SJSA1 (cell line): ENCODE results near the gene RELN. TPM values are rescaled to one million over a fixed set of nuclear protein-coding genes. Genes with fewer than 3 reads are reported as not detected.

Source experiments
- DNase-seq, 2 experiments: peaks; one replicate each; pipeline ENCODE4 v3.0.0-alpha.2; 2015 to 2020; ENCODE audit warnings: low spot score in 2 of 2, low read depth in 1 of 2
- H3K27ac ChIP-seq: fragments of 250-450 bp; sonication (Bioruptor Pico); 2 replicates; pipeline ENCODE4 v1.5.1; 2020; ENCODE audit warnings: mild to moderate bottlenecking, moderate library complexity
- H3K27me3 ChIP-seq: fragments of 250-450 bp; sonication (Bioruptor Pico); replicated peaks from 2 replicates; pipeline ENCODE4 v1.5.1; 2020; ENCODE audit warnings: mild to moderate bottlenecking, moderate library complexity
- H3K36me3 ChIP-seq: fragments of 250-450 bp; sonication (Bioruptor Pico); 2 replicates; pipeline ENCODE4 v1.5.1; 2020; ENCODE audit warnings: mild to moderate bottlenecking
- H3K4me1 ChIP-seq: fragments of 250-450 bp; sonication (Bioruptor Pico); replicated peaks from 2 replicates; pipeline ENCODE4 v1.6.1; 2021; ENCODE audit warnings: mild to moderate bottlenecking
- H3K4me3 ChIP-seq: fragments of 250-450 bp; sonication (Bioruptor Pico); 2 replicates; pipeline ENCODE4 v1.5.1; 2020; ENCODE audit warnings: mild to moderate bottlenecking
- H3K9me3 ChIP-seq: fragments of 250-450 bp; sonication (Bioruptor Pico); replicated peaks from 2 replicates; pipeline ENCODE4 v1.5.1; 2020; ENCODE audit warnings: mild to moderate bottlenecking
- total RNA-seq: library from RNA; depleted of rRNA; stranded (reverse); fragments of >200 nt; shearing (Covaris generic); gene quantifications from 2 replicates; pipeline ENCODE4 v1.2.3, GENCODE V29; 2014

RELN gene
- total RNA-seq, 1 experiment from 2014 or later: 0.03 TPM

- H3K36me3 ChIP-seq: no peaks in the 10 kb centered on the region
- peaks cover 60% of the 10 kb centered on the region for H3K27me3 ChIP-seq
- no peak for DNase-seq
- H3K9me3 ChIP-seq: no peaks in the 10 kb centered on the region
- H3K4me1 ChIP-seq: peaks cover 10% of the 10 kb centered on the region
- H3K27ac ChIP-seq: no peak overlapping the region
- no peak overlapping the region for H3K4me3 ChIP-seq
Observed at GRCh38 chr7:103985565-103986126, 3.8 kb downstream of the RELN start.

GRCh38 chr7:103984050-103984449 is 5.4 kb downstream of the RELN start:
- H3K4me1 ChIP-seq: peaks cover 2% of the 10 kb centered on the region; the same call in 1 of the 2 replicates
- DNase-seq: no peak

GRCh38 chr7:103983201-103983977 is 6.1 kb downstream of the RELN start:
- no peak for DNase-seq
- H3K36me3 ChIP-seq: no peaks in the 10 kb centered on the region
- H3K4me3 ChIP-seq: no peak overlapping the region
- no peak overlapping the region for H3K27ac ChIP-seq
- H3K4me1 ChIP-seq: no peaks in the 10 kb centered on the region
- peaks cover 49% of the 10 kb centered on the region for H3K27me3 ChIP-seq
- no peaks in the 10 kb centered on the region for H3K9me3 ChIP-seq

More at GRCh38 chr7:103984050-103984449, 5.4 kb downstream of the RELN start:
- Histone ChIP-seq H3K27ac (no peak overlapping the region), H3K4me3 (no peak overlapping the region), H3K36me3 (no peaks in the 10 kb centered on the region), H3K27me3 (peaks cover 52% of the 10 kb centered on the region), H3K9me3 (no peaks in the 10 kb centered on the region)

- Histone ChIP-seq H3K4me3 (no peak overlapping the region), H3K4me1 (no peaks in the 10 kb centered on the region), H3K27me3 (peaks cover 30% of the 10 kb centered on the region), H3K9me3 (no peaks in the 10 kb centered on the region), H3K27ac (no peak overlapping the region), H3K36me3 (no peaks in the 10 kb centered on the region)
- DNase-seq: no peak
Observed at GRCh38 chr7:103981003-103981423, 8.4 kb downstream of the RELN start.

GRCh38 chr7:103972779-103973434 is 16.6 kb downstream of the RELN start:
- H3K27ac ChIP-seq: no peak overlapping the region
- DNase-seq: no peak
- no peak overlapping the region for H3K4me3 ChIP-seq
- H3K27me3 ChIP-seq: no peaks in the 10 kb centered on the region; the same call in 1 of the 2 replicates
- H3K4me1 ChIP-seq: no peaks in the 10 kb centered on the region
- H3K36me3 ChIP-seq: no peaks in the 10 kb centered on the region
- no peaks in the 10 kb centered on the region for H3K9me3 ChIP-seq

GRCh38 chr7:103967401-103967800 is 22.1 kb downstream of the RELN start:
- no peak for DNase-seq
- no peaks in the 10 kb centered on the region; the same call in 1 of the 2 replicates for H3K27me3 ChIP-seq
- H3K9me3 ChIP-seq: no peaks in the 10 kb centered on the region
- no peaks in the 10 kb centered on the region for H3K36me3 ChIP-seq
- H3K4me3 ChIP-seq: no peak overlapping the region
- no peaks in the 10 kb centered on the region for H3K4me1 ChIP-seq
- no peak overlapping the region for H3K27ac ChIP-seq

GRCh38 chr7:103966593-103967277 is 22.7 kb downstream of the RELN start:
- Histone ChIP-seq H3K4me1 (no peaks in the 10 kb centered on the region), H3K27ac (no peak overlapping the region)
- DNase-seq: no peak

GRCh38 chr7:103964269-103964668 is 25.2 kb downstream of the RELN start:
- Histone ChIP-seq H3K27ac (no peak overlapping the region), H3K4me3 (no peak overlapping the region), H3K4me1 (no peaks in the 10 kb centered on the region), H3K9me3 (no peaks in the 10 kb centered on the region), H3K27me3 (peaks cover 7% of the 10 kb centered on the region; the same call in 1 of the 2 replicates), H3K36me3 (no peaks in the 10 kb centered on the region)
- no peak for DNase-seq

More at GRCh38 chr7:103966593-103967277, 22.7 kb downstream of the RELN start:
- Histone ChIP-seq H3K36me3 (no peaks in the 10 kb centered on the region), H3K27me3 (no peaks in the 10 kb centered on the region; the same call in 1 of the 2 replicates), H3K4me3 (no peak overlapping the region), H3K9me3 (no peaks in the 10 kb centered on the region)

GRCh38 chr7:103962070-103962469 is 27.4 kb downstream of the RELN start:
- Histone ChIP-seq H3K27ac (no peak overlapping the region), H3K27me3 (peaks cover 7% of the 10 kb centered on the region; the same call in 1 of the 2 replicates), H3K9me3 (no peaks in the 10 kb centered on the region), H3K36me3 (no peaks in the 10 kb centered on the region), H3K4me3 (no peak overlapping the region), H3K4me1 (no peaks in the 10 kb centered on the region)
- DNase-seq: no peak

GRCh38 chr7:103958284-103958818 is 31.1 kb downstream of the RELN start:
- no peaks in the 10 kb centered on the region for H3K9me3 ChIP-seq
- H3K27ac ChIP-seq: no peak overlapping the region
- H3K36me3 ChIP-seq: no peaks in the 10 kb centered on the region
- peaks cover 7% of the 10 kb centered on the region; the same call in 1 of the 2 replicates for H3K27me3 ChIP-seq
- no peak for DNase-seq
- no peaks in the 10 kb centered on the region for H3K4me1 ChIP-seq
- H3K4me3 ChIP-seq: no peak overlapping the region

GRCh38 chr7:103955985-103956384 is 33.5 kb downstream of the RELN start:
- Histone ChIP-seq H3K27me3 (peaks cover 5% of the 10 kb centered on the region), H3K4me3 (no peak overlapping the region), H3K27ac (no peak overlapping the region), H3K9me3 (no peaks in the 10 kb centered on the region), H3K4me1 (no peaks in the 10 kb centered on the region), H3K36me3 (no peaks in the 10 kb centered on the region)
- DNase-seq: no peak

- Histone ChIP-seq H3K4me1 (no peaks in the 10 kb centered on the region), H3K27me3 (peaks cover 9% of the 10 kb centered on the region), H3K9me3 (no peaks in the 10 kb centered on the region), H3K4me3 (no peak overlapping the region), H3K36me3 (no peaks in the 10 kb centered on the region), H3K27ac (no peak overlapping the region)
- no peak for DNase-seq
Observed at GRCh38 chr7:103952408-103952807, 37.0 kb downstream of the RELN start.

- H3K36me3 ChIP-seq: no peaks in the 10 kb centered on the region
- no peak for DNase-seq
- H3K27ac ChIP-seq: no peak overlapping the region
- H3K4me3 ChIP-seq: no peak overlapping the region
- peaks cover 12% of the 10 kb centered on the region for H3K27me3 ChIP-seq
- no peaks in the 10 kb centered on the region for H3K9me3 ChIP-seq
- H3K4me1 ChIP-seq: no peaks in the 10 kb centered on the region
Observed at GRCh38 chr7:103951311-103951710, 38.1 kb downstream of the RELN start.
